K562 (cell line): ENCODE data around the gene KPTN. TPM values are rescaled to one million over a fixed set of nuclear protein-coding genes. Genes with fewer than 3 reads are reported as not detected.

Experiments used
- ARID3A ChIP-seq: IDR thresholded peaks from 2 replicates; pipeline ENCODE4 v1.6.1; 2012; ENCODE audit warnings: low read depth, low read length, improper control_type of control experiment, borderline replicate concordance
- CREB1 ChIP-seq, 2 experiments: sonication (generic) in 1 of 2; formaldehyde crosslinking in 1 of 2; IDR thresholded peaks; 2 replicates each; pipeline versions ENCODE4 v1.6.1 to v1.8.0; 2012 to 2022; ENCODE audit warnings: inconsistent platforms in 1 of 2, mild to moderate bottlenecking in 1 of 2, missing genetic modification reagents in 1 of 2, moderate library complexity in 1 of 2
- DLX4 ChIP-seq: fragments of 250-450 bp; sonication (Bioruptor Pico); IDR thresholded peaks from 2 replicates; pipeline ENCODE4 v1.6.1; 2021; ENCODE audit warnings: mild to moderate bottlenecking
- FOXA3 ChIP-seq, 2 experiments: fragments of 450-650 bp in 1 of 2; sonication (generic) in 1 of 2; formaldehyde crosslinking; IDR thresholded peaks in 1 of 2; conservative IDR thresholded peaks in 1 of 2; 2 replicates each; pipeline versions ENCODE4 v1.4.0 to v1.8.0; 2020 to 2022; ENCODE audit warnings: mild to moderate bottlenecking in 2 of 2, missing genetic modification reagents in 1 of 2
- JUND ChIP-seq, 2 experiments: IDR thresholded peaks; 2 replicates in 1 of 2; 3 replicates in 1 of 2; pipeline ENCODE4 v1.6.1; 2011; ENCODE audit warnings: borderline replicate concordance in 2 of 2, low read depth in 2 of 2, low read length in 2 of 2, improper control_type of control experiment in 1 of 2, missing biosample characterization in 1 of 2, missing genetic modification characterization in 1 of 2, missing genetic modification reagents in 1 of 2
- KAT7 ChIP-seq: sonication (generic); formaldehyde crosslinking; IDR thresholded peaks from 2 replicates; pipeline ENCODE4 v1.8.0; 2022; ENCODE audit warnings: missing genetic modification reagents, mild to moderate bottlenecking, borderline replicate concordance
- KDM1A ChIP-seq, 2 experiments: fragments of 450-650 bp; IDR thresholded peaks; 2 replicates each; pipeline ENCODE4 v1.6.1; 2016; ENCODE audit warnings: mild to moderate bottlenecking in 2 of 2
- MTA1 ChIP-seq: fragments of 450-650 bp; IDR thresholded peaks from 2 replicates; pipeline ENCODE4 v1.6.1; 2017; ENCODE audit warnings: borderline replicate concordance
- NFE2L1 ChIP-seq: fragments of 450-650 bp; IDR thresholded peaks from 2 replicates; pipeline ENCODE4 v1.6.1; 2016; ENCODE audit warnings: missing genetic modification characterization, low read depth, mild to moderate bottlenecking, missing compliant biosample characterization, moderate library complexity, borderline replicate concordance
- PBX2 ChIP-seq, 2 experiments: IDR thresholded peaks in 1 of 2; conservative IDR thresholded peaks in 1 of 2; 2 replicates each; pipeline ENCODE4 v1.6.1; 2016; ENCODE audit warnings: low read depth in 2 of 2, mild to moderate bottlenecking in 1 of 2, missing compliant biosample characterization in 1 of 2, missing genetic modification characterization in 1 of 2, moderate library complexity in 1 of 2
- POLR2AphosphoS2 ChIP-seq: IDR thresholded peaks from 2 replicates; pipeline ENCODE4 v1.6.1; 2012; ENCODE audit warnings: low read length, improper control_type of control experiment
- VEZF1 ChIP-seq: fragments of 200-800 bp; sonication (Bioruptor generic); IDR thresholded peaks from 2 replicates; pipeline ENCODE4 v1.6.1; 2017; ENCODE audit warnings: missing genetic modification characterization, missing compliant biosample characterization
- ZBTB2 ChIP-seq: fragments of 450-650 bp; IDR thresholded peaks from 2 replicates; pipeline ENCODE4 v1.6.1; 2016; ENCODE audit warnings: antibody characterized with exemption
- ZBTB43 ChIP-seq: sonication (generic); formaldehyde crosslinking; IDR thresholded peaks from 2 replicates; pipeline ENCODE4 v1.8.0; 2023; ENCODE audit warnings: mild to moderate bottlenecking, missing genetic modification reagents
- polyA plus RNA-seq, 8 experiments: library from polyadenylated mRNA; depleted of rRNA in 4 of 8; stranded (reverse) in 5 of 8; unstranded in 3 of 8; fragments of >200 nt; fragmentation: Nextera tagmentation in 2 of 8; fragmentation: Illumina TruSeq in 1 of 8; extraction: Ambion mirVana in 2 of 8; extraction: Trizol in 1 of 8; gene quantifications; 2 replicates each; pipeline versions ENCODE4 v1.2.1 to v1.2.3, GENCODE V29; 2011 to 2014; ENCODE audit warnings: inconsistent platforms in 1 of 8, missing spikeins in 1 of 8
- total RNA-seq, 7 experiments: library from RNA; depleted of rRNA in 6 of 7; stranded (reverse); fragments of >200 nt in 6 of 7; fragmentation: Illumina TruSeq in 2 of 7; extraction: Trizol in 2 of 7; gene quantifications; 2 replicates each; pipeline versions ENCODE4 v1.2.1 to v1.2.3, GENCODE V29; 2011 to 2021; ENCODE audit warnings: low replicate concordance in 1 of 7

KPTN gene
- total and polyA plus RNA-seq, 9 of the 15 experiments (the other 6 are each of a cell fraction or from before 2014, with no cell fraction given): 0.56 to 18.2 (median 8.5) TPM

GRCh38 chr19:47428177-47428894, 55.7 kb downstream of the KPTN start (continued):
- no peak for TF ChIP-seq DLX4
- TF ChIP-seq PBX2 (CRISPR knock-in tag; IDR thresholded peaks at IDR 0.05; ENCODE audit: low read depth): no peak
- TF ChIP-seq PBX2 (tag; conservative IDR thresholded peaks at IDR 0.05; ENCODE audit: low read depth): peak; percentile 83
- no peak for TF ChIP-seq NFE2L1 (tag)
- TF ChIP-seq FOXA3 (CRISPR knock-in tag; conservative IDR thresholded peaks at IDR 0.05 in 1 of 2, IDR thresholded peaks at IDR 0.05 in 1 of 2): no peak
- no peak for TF ChIP-seq KAT7 (CRISPR knock-in tag)
- TF ChIP-seq JUND (IDR thresholded peaks at IDR 0.05; ENCODE audit: borderline replicate concordance, low read depth, low read length): no peak
- TF ChIP-seq JUND (tag; IDR thresholded peaks at IDR 0.05; ENCODE audit: borderline replicate concordance, low read depth, low read length): no peak; the same call in 2 of the 3 replicates
- no peak for TF ChIP-seq ZBTB43 (CRISPR knock-in tag)
- TF ChIP-seq ARID3A: peak; percentile 51; the same call in 1 of the 2 replicates
- peak in 1 of 2 experiments; percentile 37; a peak in 2 of 4 replicates for TF ChIP-seq KDM1A (IDR thresholded peaks at IDR 0.05)
- peak; percentile 81; the same call in 1 of the 2 replicates for TF ChIP-seq ZBTB2
- TF ChIP-seq MTA1: peak; percentile 45; the same call in 1 of the 2 replicates
- no peak for TF ChIP-seq POLR2AphosphoS2
- 0 out of 2 replicates have a peak, but pooled peaks have one; percentile 33 for TF ChIP-seq VEZF1 (CRISPR knock-in tag)
- TF ChIP-seq CREB1 (IDR thresholded peaks at IDR 0.05): 0 out of 2 replicates have a peak, but pooled peaks have one; percentile 7
- peak; percentile 61; the same call in 1 of the 2 replicates for TF ChIP-seq CREB1 (CRISPR knock-in tag; IDR thresholded peaks at IDR 0.05)
